Measurements from ENCODE around the gene RPL22L1.

The RPL22L1 gene

GRCh38 chr3:170869645-170870593 is at the start of gene RPL22L1 (continued):
- TF ChIP-seq, protein P1, sequence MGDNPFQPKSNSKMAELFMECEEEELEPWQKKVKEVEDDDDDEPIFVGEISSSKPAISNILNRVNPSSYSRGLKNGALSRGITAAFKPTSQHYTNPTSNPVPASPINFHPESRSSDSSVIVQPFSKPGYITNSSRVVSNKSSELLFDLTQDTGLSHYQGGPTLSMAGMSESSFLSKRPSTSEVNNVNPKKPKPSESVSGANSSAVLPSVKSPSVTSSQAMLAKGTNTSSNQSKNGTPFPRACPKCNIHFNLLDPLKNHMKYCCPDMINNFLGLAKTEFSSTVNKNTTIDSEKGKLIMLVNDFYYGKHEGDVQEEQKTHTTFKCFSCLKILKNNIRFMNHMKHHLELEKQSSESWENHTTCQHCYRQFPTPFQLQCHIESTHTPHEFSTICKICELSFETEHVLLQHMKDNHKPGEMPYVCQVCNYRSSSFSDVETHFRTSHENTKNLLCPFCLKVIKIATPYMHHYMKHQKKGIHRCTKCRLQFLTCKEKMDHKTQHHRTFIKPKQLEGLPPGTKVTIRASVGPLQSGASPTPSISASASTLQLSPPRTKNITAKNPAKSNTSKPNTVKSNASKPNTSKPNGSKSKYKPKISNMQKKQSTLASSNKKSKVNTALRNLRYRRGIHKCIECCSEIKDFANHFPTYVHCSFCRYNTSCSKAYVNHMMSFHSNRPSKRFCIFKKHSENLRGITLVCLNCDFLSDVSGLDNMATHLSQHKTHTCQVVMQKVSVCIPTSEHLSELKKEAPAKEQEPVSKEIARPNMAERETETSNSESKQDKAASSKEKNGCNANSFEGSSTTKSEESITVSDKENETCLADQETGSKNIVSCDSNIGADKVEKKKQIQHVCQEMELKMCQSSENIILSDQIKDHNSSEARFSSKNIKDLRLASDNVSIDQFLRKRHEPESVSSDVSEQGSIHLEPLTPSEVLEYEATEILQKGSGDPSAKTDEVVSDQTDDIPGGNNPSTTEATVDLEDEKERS (tag by site-specific recombination; IDR thresholded peaks at IDR 0.05) = peak; percentile 50; the same call in 1 of the 2 replicates
- peak; percentile 80; the same call in 1 of the 2 replicates for TF ChIP-seq MZF1 (tag by site-specific recombination; IDR thresholded peaks at IDR 0.05; ENCODE audit: borderline replicate concordance)
- no peak for TF ChIP-seq EGR2 (tag by site-specific recombination; IDR thresholded peaks at IDR 0.05; ENCODE audit: low read depth)
- TF ChIP-seq ZNF692 (tag by site-specific recombination; IDR thresholded peaks at IDR 0.05) = no peak
- no peak for TF ChIP-seq ZNF677 (tag by site-specific recombination; IDR thresholded peaks at IDR 0.05)
- TF ChIP-seq ZFP41 (tag by site-specific recombination; IDR thresholded peaks at IDR 0.05; ENCODE audit: borderline replicate concordance) = no peak
- TF ChIP-seq ZNF529 (tag by site-specific recombination; IDR thresholded peaks at IDR 0.05; ENCODE audit: insufficient replicate concordance) = no peak
- TF ChIP-seq WT1 (tag by site-specific recombination; IDR thresholded peaks at IDR 0.05) = no peak
- no peak for TF ChIP-seq SETDB1 (IDR thresholded peaks at IDR 0.05; ENCODE audit: insufficient read length, low read length)
- no peak for TF ChIP-seq MEIS1 (CRISPR knock-in tag; IDR thresholded peaks at IDR 0.05; ENCODE audit: borderline replicate concordance)
- TF ChIP-seq ZNF248 (tag by site-specific recombination; IDR thresholded peaks at IDR 0.05) = no peak
- TF ChIP-seq, protein P2, sequence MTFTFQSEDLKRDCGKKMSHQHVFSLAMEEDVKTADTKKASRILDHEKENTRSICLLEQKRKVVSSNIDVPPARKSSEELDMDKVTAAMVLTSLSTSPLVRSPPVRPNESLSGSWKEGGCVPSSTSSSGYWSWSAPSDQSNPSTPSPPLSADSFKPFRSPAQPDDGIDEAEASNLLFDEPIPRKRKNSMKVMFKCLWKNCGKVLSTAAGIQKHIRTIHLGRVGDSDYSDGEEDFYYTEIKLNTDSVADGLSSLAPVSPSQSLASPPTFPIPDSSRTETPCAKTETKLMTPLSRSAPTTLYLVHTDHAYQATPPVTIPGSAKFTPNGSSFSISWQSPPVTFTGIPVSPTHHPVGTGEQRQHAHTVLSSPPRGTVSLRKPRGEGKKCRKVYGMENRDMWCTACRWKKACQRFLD (tag by site-specific recombination; IDR thresholded peaks at IDR 0.05) = no peak
- TF ChIP-seq ZNF621 (tag by site-specific recombination; IDR thresholded peaks at IDR 0.05) = no peak
- no peak for TF ChIP-seq ZNF664 (tag by site-specific recombination; IDR thresholded peaks at IDR 0.05)
- no peak for TF ChIP-seq ZNF23 (tag by site-specific recombination; IDR thresholded peaks at IDR 0.05; ENCODE audit: borderline replicate concordance)

GRCh38 chr3:170918715-170919114 is 48.7 kb upstream of the RPL22L1 start:
- no peak overlapping the region for H3K4me3 ChIP-seq (ENCODE audit: low read depth, low read length)
- H3K4me1 ChIP-seq (ENCODE audit: control insufficient read depth, insufficient read depth, low read length) = no peaks in the 10 kb centered on the region
- TF ChIP-seq SETDB1 (IDR thresholded peaks at IDR 0.05; ENCODE audit: insufficient read length, low read length) (peak; percentile 43), ZBTB20 (tag by site-specific recombination; IDR thresholded peaks at IDR 0.05) (no peak), ZNF585B (tag by site-specific recombination; IDR thresholded peaks at IDR 0.05) (peak; percentile 89), ZNF121 (tag by site-specific recombination; IDR thresholded peaks at IDR 0.05) (no peak), BCL6B (tag by site-specific recombination; IDR thresholded peaks at IDR 0.05) (no peak), ZNF623 (tag by site-specific recombination; IDR thresholded peaks at IDR 0.05) (no peak), ZNF488 (tag by site-specific recombination; IDR thresholded peaks at IDR 0.05) (no peak), RBAK (tag by site-specific recombination; IDR thresholded peaks at IDR 0.05) (no peak)
- no peaks in the 10 kb centered on the region for H3K9me3 ChIP-seq (ENCODE audit: control insufficient read depth, insufficient read depth, low read depth, low read length)
- POLR2A ChIA-PET = no interaction called here
- CTCF ChIA-PET = no interaction called here
- no peaks in the 10 kb centered on the region for H3K36me3 ChIP-seq (ENCODE audit: control insufficient read depth in 2 of 2, insufficient read depth in 1 of 2, low read length in 2 of 2)
- no peak overlapping the region for H3K27ac ChIP-seq (ENCODE audit: extremely low read depth, low read depth, low read length)
